ENCODE data around the gene PROK2. TPM values are rescaled to one million over a fixed set of nuclear protein-coding genes. Genes with fewer than 3 reads are reported as not detected.

Gene PROK2
- total RNA-seq, 1 experiment from 2014 or later, result 1.4 TPM

GRCh38 chr3:71815340-71816067 is 30.6 kb upstream of the PROK2 start:
- H3K4me1 Mint-ChIP-seq, result peaks cover 25 to 40% of the 10 kb centered on the region in 2 experiments
- H2BK120ac ChIP-seq (ENCODE audit: low read depth, low read length, poor library complexity, severe bottlenecking), result no peak overlapping the region
- no peak overlapping the region for H4K8ac ChIP-seq (replicated peaks; ENCODE audit: insufficient read length, low read depth, low read length)
- H3K56ac ChIP-seq (ENCODE audit: insufficient read length, low read depth, low read length), result no peak overlapping the region
- H2AK5ac ChIP-seq (ENCODE audit: insufficient read length, low read length), result no peak overlapping the region
- no peak overlapping the region for H2AFZ ChIP-seq (ENCODE audit: low read length)
- no peaks in the 10 kb centered on the region for H3K79me2 ChIP-seq (ENCODE audit: insufficient read depth, low read length)
- no peaks in the 10 kb centered on the region for H4K20me1 ChIP-seq (ENCODE audit: control insufficient read depth, insufficient read depth, insufficient read length)
- H3K23me2 ChIP-seq (ENCODE audit: insufficient read length, low read depth, low read length, poor library complexity, severe bottlenecking), result no peaks in the 10 kb centered on the region
- no peaks in the 10 kb centered on the region for H3K27me3 ChIP-seq (ENCODE audit: insufficient read depth, low read length)
- H3K27me3 Mint-ChIP-seq (ENCODE audit: low read depth), result no peaks in the 10 kb centered on the region; the same call in 1 of the 2 replicates
- H4K5ac ChIP-seq (ENCODE audit: insufficient read length, low read depth, low read length), result no peak overlapping the region
- DNase-seq, result no peak
- no peaks in the 10 kb centered on the region for H3K79me1 ChIP-seq (ENCODE audit: insufficient read depth, low read depth, low read length, poor library complexity, severe bottlenecking)
- WGBS (ENCODE audit: extremely low coverage, insufficient read length, low lambda C conversion rate), result no CpG with 5 or more reads among the region's 7 CpGs
- no peaks in the 10 kb centered on the region for H3K9me3 Mint-ChIP-seq
- H3K4me3 Mint-ChIP-seq, result no peak overlapping the region
- H3K9me3 ChIP-seq (ENCODE audit: control insufficient read depth, low read depth, low read length), result no peaks in the 10 kb centered on the region
- no peaks in the 10 kb centered on the region for H3K36me3 Mint-ChIP-seq (ENCODE audit: insufficient read depth in 1 of 3, low read depth in 3 of 3)
- H2BK5ac ChIP-seq (ENCODE audit: insufficient read length, low read length), result no peak overlapping the region
- H2BK20ac ChIP-seq (ENCODE audit: low read depth, low read length, poor library complexity, severe bottlenecking), result no peak overlapping the region
- no peak overlapping the region for H3K23ac ChIP-seq (ENCODE audit: insufficient read length, low read depth, low read length)
- H4K91ac ChIP-seq (ENCODE audit: insufficient read length, low read depth, low read length), result no peak overlapping the region
- TF ChIP-seq CTCF (conservative IDR thresholded peaks at IDR 0.05), result no peak
- no peak overlapping the region for H3K18ac ChIP-seq (ENCODE audit: insufficient read length, low read depth, low read length)
- H2BK12ac ChIP-seq (ENCODE audit: insufficient read length, low read depth, low read length), result no peak overlapping the region
- no peak overlapping the region for H3K14ac ChIP-seq (ENCODE audit: insufficient read depth, low read length)
- no peak overlapping the region for H3K27ac ChIP-seq (ENCODE audit: insufficient read length, low read depth, low read length)
- no peak overlapping the region for H3K9ac ChIP-seq (ENCODE audit: extremely low read depth, insufficient read length, low read length)
- H3K4ac ChIP-seq (ENCODE audit: low read depth, low read length), result no peak overlapping the region
- no peak overlapping the region for H3T11ph ChIP-seq (ENCODE audit: low read length)
- peak overlapping the region in 1 of 3 experiments; percentile 23; a peak in 1 of 7 replicates for H3K27ac Mint-ChIP-seq
- no peaks in the 10 kb centered on the region; the same call in 1 of the 2 replicates for H3K4me1 ChIP-seq (ENCODE audit: insufficient read depth, low read length)
- H2BK15ac ChIP-seq (ENCODE audit: low read depth, low read length), result no peak overlapping the region
- H3K4me2 ChIP-seq (ENCODE audit: insufficient read depth, insufficient read length, low read length), result no peak overlapping the region

Measured in H9 (cell line).